SK-N-SH (cell line): ENCODE data around the gene ZDHHC8.

Source experiments
- CHD2 ChIP-seq: fragments of 150-350 bp; IDR thresholded peaks from 2 replicates; pipeline ENCODE4 v1.6.1; 2018; ENCODE audit warnings: low read length; ENCODE audit not compliant: partially characterized antibody
- EP300 ChIP-seq, 2 experiments: IDR thresholded peaks; 2 replicates each; pipeline versions ENCODE4 v1.4.0 to v1.6.1; 2012; ENCODE audit warnings: borderline replicate concordance in 1 of 2, low read depth in 1 of 2, low read length in 1 of 2
- FOSL2 ChIP-seq: IDR thresholded peaks from 2 replicates; pipeline ENCODE4 v1.4.0; 2012; ENCODE audit warnings: low read depth, mild to moderate bottlenecking, moderate library complexity, borderline replicate concordance
- FOXM1 ChIP-seq: IDR thresholded peaks from 2 replicates; pipeline ENCODE4 v1.4.0; 2012; ENCODE audit warnings: low read depth, mild to moderate bottlenecking
- NRF1 ChIP-seq: IDR thresholded peaks from 2 replicates; pipeline ENCODE4 v1.6.1; 2012; ENCODE audit warnings: low read depth, mild to moderate bottlenecking, low read length
- POLR2AphosphoS5 ChIP-seq: IDR thresholded peaks from 2 replicates; pipeline ENCODE4 v1.6.1; 2012; ENCODE audit warnings: low read depth, low read length
- RFX5 ChIP-seq: IDR thresholded peaks from 2 replicates; pipeline ENCODE4 v1.6.1; 2012; ENCODE audit warnings: mild to moderate bottlenecking, improper control_type of control experiment, low read length
- TAF1 ChIP-seq: IDR thresholded peaks from 2 replicates; pipeline ENCODE4 v1.6.1; 2012; ENCODE audit warnings: low read depth, mild to moderate bottlenecking, low read length, moderate library complexity, borderline replicate concordance
- TEAD4 ChIP-seq: IDR thresholded peaks from 2 replicates; pipeline ENCODE4 v1.4.0; 2012; ENCODE audit warnings: mild to moderate bottlenecking, borderline replicate concordance; ENCODE audit not compliant: insufficient read depth
- YY1 ChIP-seq: IDR thresholded peaks from 2 replicates; pipeline ENCODE4 v1.4.0; 2012; ENCODE audit warnings: low read depth, mild to moderate bottlenecking
- TF ChIP-seq, protein P1 (sequence below): fragments of 200-600 bp; sonication (generic); IDR thresholded peaks from 2 replicates; pipeline ENCODE4 v1.6.1; 2017; ENCODE audit warnings: antibody characterized with exemption, mild to moderate bottlenecking, moderate library complexity
- TF ChIP-seq, protein P2 (sequence below): IDR thresholded peaks from 2 replicates; pipeline ENCODE4 v1.4.0; 2012; ENCODE audit warnings: low read depth, borderline replicate concordance
- TF ChIP-seq, protein P3 (sequence below): fragments of 150-350 bp; IDR thresholded peaks from 2 replicates; pipeline ENCODE4 v1.6.1; 2017; ENCODE audit warnings: antibody characterized with exemption, low read length, low read depth, borderline replicate concordance

DNA sequence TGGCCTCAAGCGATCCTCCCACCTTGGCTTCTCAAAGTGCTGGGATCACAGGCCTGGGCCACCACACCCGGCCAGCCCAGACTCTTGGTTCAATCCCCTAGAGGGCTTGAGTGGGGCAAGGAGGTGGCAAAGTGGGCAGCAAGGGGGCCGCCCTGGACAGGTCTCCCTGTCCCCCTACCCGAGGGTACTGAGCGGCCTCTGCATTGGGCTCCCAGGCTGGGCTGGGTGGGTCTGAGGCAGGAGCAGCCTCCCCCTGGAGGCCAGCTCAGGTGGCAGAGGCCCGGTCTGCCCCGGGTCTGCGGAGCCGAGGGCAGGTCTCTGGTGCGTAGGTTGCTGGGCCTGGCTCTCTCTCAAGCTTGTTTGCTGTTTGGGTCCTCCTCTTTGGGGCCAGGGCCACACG is 41.6 kb downstream of the ZDHHC8 start:
- TF ChIP-seq YY1 (no peak), EP300 (IDR thresholded peaks at IDR 0.05; ENCODE audit: borderline replicate concordance in 1 of 2, low read depth in 1 of 2, low read length in 1 of 2) (no peak), NRF1 (no peak), POLR2AphosphoS5 (no peak), TEAD4 (no peak), TAF1 (no peak), RFX5 (no peak), FOSL2 (no peak), FOXM1 (no peak), CHD2 (no peak)
- TF ChIP-seq, protein P1, sequence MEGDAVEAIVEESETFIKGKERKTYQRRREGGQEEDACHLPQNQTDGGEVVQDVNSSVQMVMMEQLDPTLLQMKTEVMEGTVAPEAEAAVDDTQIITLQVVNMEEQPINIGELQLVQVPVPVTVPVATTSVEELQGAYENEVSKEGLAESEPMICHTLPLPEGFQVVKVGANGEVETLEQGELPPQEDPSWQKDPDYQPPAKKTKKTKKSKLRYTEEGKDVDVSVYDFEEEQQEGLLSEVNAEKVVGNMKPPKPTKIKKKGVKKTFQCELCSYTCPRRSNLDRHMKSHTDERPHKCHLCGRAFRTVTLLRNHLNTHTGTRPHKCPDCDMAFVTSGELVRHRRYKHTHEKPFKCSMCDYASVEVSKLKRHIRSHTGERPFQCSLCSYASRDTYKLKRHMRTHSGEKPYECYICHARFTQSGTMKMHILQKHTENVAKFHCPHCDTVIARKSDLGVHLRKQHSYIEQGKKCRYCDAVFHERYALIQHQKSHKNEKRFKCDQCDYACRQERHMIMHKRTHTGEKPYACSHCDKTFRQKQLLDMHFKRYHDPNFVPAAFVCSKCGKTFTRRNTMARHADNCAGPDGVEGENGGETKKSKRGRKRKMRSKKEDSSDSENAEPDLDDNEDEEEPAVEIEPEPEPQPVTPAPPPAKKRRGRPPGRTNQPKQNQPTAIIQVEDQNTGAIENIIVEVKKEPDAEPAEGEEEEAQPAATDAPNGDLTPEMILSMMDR = no peak
- TF ChIP-seq, protein P2, sequence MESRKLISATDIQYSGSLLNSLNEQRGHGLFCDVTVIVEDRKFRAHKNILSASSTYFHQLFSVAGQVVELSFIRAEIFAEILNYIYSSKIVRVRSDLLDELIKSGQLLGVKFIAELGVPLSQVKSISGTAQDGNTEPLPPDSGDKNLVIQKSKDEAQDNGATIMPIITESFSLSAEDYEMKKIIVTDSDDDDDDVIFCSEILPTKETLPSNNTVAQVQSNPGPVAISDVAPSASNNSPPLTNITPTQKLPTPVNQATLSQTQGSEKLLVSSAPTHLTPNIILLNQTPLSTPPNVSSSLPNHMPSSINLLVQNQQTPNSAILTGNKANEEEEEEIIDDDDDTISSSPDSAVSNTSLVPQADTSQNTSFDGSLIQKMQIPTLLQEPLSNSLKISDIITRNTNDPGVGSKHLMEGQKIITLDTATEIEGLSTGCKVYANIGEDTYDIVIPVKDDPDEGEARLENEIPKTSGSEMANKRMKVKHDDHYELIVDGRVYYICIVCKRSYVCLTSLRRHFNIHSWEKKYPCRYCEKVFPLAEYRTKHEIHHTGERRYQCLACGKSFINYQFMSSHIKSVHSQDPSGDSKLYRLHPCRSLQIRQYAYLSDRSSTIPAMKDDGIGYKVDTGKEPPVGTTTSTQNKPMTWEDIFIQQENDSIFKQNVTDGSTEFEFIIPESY = no peak
- TF ChIP-seq, protein P3, sequence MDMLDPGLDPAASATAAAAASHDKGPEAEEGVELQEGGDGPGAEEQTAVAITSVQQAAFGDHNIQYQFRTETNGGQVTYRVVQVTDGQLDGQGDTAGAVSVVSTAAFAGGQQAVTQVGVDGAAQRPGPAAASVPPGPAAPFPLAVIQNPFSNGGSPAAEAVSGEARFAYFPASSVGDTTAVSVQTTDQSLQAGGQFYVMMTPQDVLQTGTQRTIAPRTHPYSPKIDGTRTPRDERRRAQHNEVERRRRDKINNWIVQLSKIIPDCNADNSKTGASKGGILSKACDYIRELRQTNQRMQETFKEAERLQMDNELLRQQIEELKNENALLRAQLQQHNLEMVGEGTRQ = no peak
